Measurements from ENCODE around the gene CSTF1. TPM values are rescaled to one million over a fixed set of nuclear protein-coding genes. Genes with fewer than 3 reads are reported as not detected.

CSTF1 gene
- total and polyA plus RNA-seq, 2 of the 4 experiments (the other 2 are of a cell fraction): 48.8 to 105 TPM

GRCh38 chr20:56360908-56361205, 31.6 kb upstream of the CSTF1 start:
- no TSS peak for BruUV-seq (replicated peaks)
- Histone ChIP-seq H2BK15ac (ENCODE audit: low read depth, low read length) (no peak overlapping the region), H3K9me3 (ENCODE audit: control insufficient read depth, insufficient read depth, low read length) (no peaks in the 10 kb centered on the region), H3K27ac (ENCODE audit: insufficient read depth, low read length) (no peak overlapping the region), H3K4me2 (ENCODE audit: low read depth, low read length) (no peak overlapping the region; the same call in 1 of the 2 replicates), H2AK5ac (ENCODE audit: low read depth, low read length) (no peak overlapping the region), H3K79me1 (ENCODE audit: low read depth in 1 of 2, low read length in 2 of 2) (peaks cover 36 to 43% of the 10 kb centered on the region in 2 experiments), H2BK120ac (ENCODE audit: low read depth, low read length) (no peak overlapping the region), H3K4me1 (ENCODE audit: control insufficient read depth, insufficient read depth, low read length) (peaks cover 8% of the 10 kb centered on the region), H3K14ac (replicated peaks; ENCODE audit: low read depth, low read length) (no peak overlapping the region), H3K56ac (ENCODE audit: extremely low read depth, insufficient read depth, low read length) (no peak overlapping the region), H2AK9ac (replicated peaks; ENCODE audit: low read depth, low read length, poor library complexity) (no peak overlapping the region), H3K23ac (ENCODE audit: low read depth, low read length) (no peak overlapping the region), H3K18ac (ENCODE audit: low read depth, low read length) (no peak overlapping the region), H3K4ac (ENCODE audit: low read depth, low read length) (no peak overlapping the region), H4K91ac (ENCODE audit: insufficient read depth, low read depth, low read length) (no peak overlapping the region), H2BK20ac (ENCODE audit: low read depth, low read length) (no peak overlapping the region), H3K4me3 (ENCODE audit: insufficient read depth, low read depth, low read length) (no peak overlapping the region), H4K20me1 (ENCODE audit: insufficient read depth, low read length) (peaks cover 4% of the 10 kb centered on the region; the same call in 1 of the 2 replicates), H3K9ac (ENCODE audit: low read depth, low read length) (no peak overlapping the region), H4K8ac (ENCODE audit: low read depth in 2 of 2, low read length in 2 of 2) (no peak overlapping the region), H2AFZ (replicated peaks; ENCODE audit: low read length, poor library complexity) (no peak overlapping the region), H3K36me3 (ENCODE audit: control insufficient read depth, insufficient read depth, low read length) (peaks cover 9% of the 10 kb centered on the region), H4K5ac (ENCODE audit: low read depth, low read length) (no peak overlapping the region), H3K9me1 (ENCODE audit: insufficient read depth, low read length) (peaks cover 13% of the 10 kb centered on the region), H3K27me3 (ENCODE audit: control insufficient read depth, insufficient read depth, low read length) (no peaks in the 10 kb centered on the region), H2BK5ac (ENCODE audit: low read depth, low read length, poor library complexity, severe bottlenecking) (no peak overlapping the region)
- CTCF ChIA-PET: no interaction called here
- ATAC-seq (ENCODE audit: low read depth) (no peak), DNase-seq (no peak)
- intact Hi-C loops (cut with micrococcal nuclease): no loop called here
- POLR2A ChIA-PET (ENCODE audit: unreplicated experiment): no interaction called here
- in situ Hi-C loops (cut with MboI; ENCODE audit: low sequenced_read_pairs): loop anchor here (25.0 kb wide), 1 partner anchor 426 kb away; no protein-coding TSS in a partner anchor
- 65% methylated on average over 2 of the region's 8 CpGs; no CpG with 5 or more reads in 1 of the 2 experiments for WGBS, 2 experiments (ENCODE audit: extremely low coverage in 2 of 2, insufficient read length in 1 of 2)
- TF ChIP-seq, protein P1, sequence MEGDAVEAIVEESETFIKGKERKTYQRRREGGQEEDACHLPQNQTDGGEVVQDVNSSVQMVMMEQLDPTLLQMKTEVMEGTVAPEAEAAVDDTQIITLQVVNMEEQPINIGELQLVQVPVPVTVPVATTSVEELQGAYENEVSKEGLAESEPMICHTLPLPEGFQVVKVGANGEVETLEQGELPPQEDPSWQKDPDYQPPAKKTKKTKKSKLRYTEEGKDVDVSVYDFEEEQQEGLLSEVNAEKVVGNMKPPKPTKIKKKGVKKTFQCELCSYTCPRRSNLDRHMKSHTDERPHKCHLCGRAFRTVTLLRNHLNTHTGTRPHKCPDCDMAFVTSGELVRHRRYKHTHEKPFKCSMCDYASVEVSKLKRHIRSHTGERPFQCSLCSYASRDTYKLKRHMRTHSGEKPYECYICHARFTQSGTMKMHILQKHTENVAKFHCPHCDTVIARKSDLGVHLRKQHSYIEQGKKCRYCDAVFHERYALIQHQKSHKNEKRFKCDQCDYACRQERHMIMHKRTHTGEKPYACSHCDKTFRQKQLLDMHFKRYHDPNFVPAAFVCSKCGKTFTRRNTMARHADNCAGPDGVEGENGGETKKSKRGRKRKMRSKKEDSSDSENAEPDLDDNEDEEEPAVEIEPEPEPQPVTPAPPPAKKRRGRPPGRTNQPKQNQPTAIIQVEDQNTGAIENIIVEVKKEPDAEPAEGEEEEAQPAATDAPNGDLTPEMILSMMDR (conservative IDR thresholded peaks at IDR 0.05; ENCODE audit: low read depth, low read length): no peak
- TF ChIP-seq MXI1 (IDR thresholded peaks at IDR 0.05; ENCODE audit: borderline replicate concordance, low read depth, low read length) (no peak), ELK1 (IDR thresholded peaks at IDR 0.05; ENCODE audit: borderline replicate concordance, low read depth, low read length) (no peak), RFX5 (IDR thresholded peaks at IDR 0.05; ENCODE audit: low read depth, low read length) (no peak), RAD21 (IDR thresholded peaks at IDR 0.05; ENCODE audit: low read length) (no peak), POLR2A (IDR thresholded peaks at IDR 0.05; ENCODE audit: low read depth, low read length) (no peak), MAZ (IDR thresholded peaks at IDR 0.05; ENCODE audit: borderline replicate concordance, low read depth, low read length) (no peak), CHD1 (IDR thresholded peaks at IDR 0.05; ENCODE audit: low read depth, low read length) (no peak), FOS (IDR thresholded peaks at IDR 0.05; ENCODE audit: low read depth, low read length) (no peak), CEBPB (IDR thresholded peaks at IDR 0.05; ENCODE audit: low read depth, low read length) (no peak), NFE2L2 (IDR thresholded peaks at IDR 0.05; ENCODE audit: low read depth, low read length) (no peak), MAFK (IDR thresholded peaks at IDR 0.05; ENCODE audit: low read depth, low read length) (no peak), SMC3 (IDR thresholded peaks at IDR 0.05; ENCODE audit: low read depth, low read length) (no peak), RCOR1 (IDR thresholded peaks at IDR 0.05; ENCODE audit: insufficient replicate concordance, low read length) (no peak), BHLHE40 (IDR thresholded peaks at IDR 0.05; ENCODE audit: low read depth, low read length) (no peak)
- TF ChIP-seq, protein P2, sequence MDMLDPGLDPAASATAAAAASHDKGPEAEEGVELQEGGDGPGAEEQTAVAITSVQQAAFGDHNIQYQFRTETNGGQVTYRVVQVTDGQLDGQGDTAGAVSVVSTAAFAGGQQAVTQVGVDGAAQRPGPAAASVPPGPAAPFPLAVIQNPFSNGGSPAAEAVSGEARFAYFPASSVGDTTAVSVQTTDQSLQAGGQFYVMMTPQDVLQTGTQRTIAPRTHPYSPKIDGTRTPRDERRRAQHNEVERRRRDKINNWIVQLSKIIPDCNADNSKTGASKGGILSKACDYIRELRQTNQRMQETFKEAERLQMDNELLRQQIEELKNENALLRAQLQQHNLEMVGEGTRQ (IDR thresholded peaks at IDR 0.05; ENCODE audit: low read depth, low read length): no peak
- dilution Hi-C loops (cut with HindIII; ENCODE audit: low sequenced_read_pairs, unreplicated experiment): no loop called here
